WTC11 (cell line): ENCODE measurements around the gene VMAC. TPM values are rescaled to one million over a fixed set of nuclear protein-coding genes. Genes with fewer than 3 reads are reported as not detected.

Source experiments
- ATAC-seq: fragments of 200-7000 bp; cut with Tn5 transposase; 2 replicates; pipeline ENCODE4 v1.10.0; 2021; ENCODE audit warnings: mild to moderate bottlenecking, moderate library complexity
- CTCF ChIA-PET: fragments of 300-600 bp; sonication (Branson Sonifier 250); formaldehyde crosslinking; loops from one replicate; lab custom pipeline; 2021; ENCODE audit warnings: antibody characterized with exemption; lab: Charles Lee
- POLR2A ChIA-PET: fragments of 350-600 bp; sonication (Branson Sonifier 250); formaldehyde crosslinking; loops from one replicate; lab custom pipeline; 2021; ENCODE audit warnings: antibody characterized with exemption; lab: Charles Lee
- DNase-seq: peaks from one replicate; pipeline ENCODE4 v3.0.0; 2021; ENCODE audit warnings: low spot score
- H3K27ac Mint-ChIP-seq: 2 replicates; pipeline ENCODE4 v1.8.0; 2021; ENCODE audit warnings: mixed read lengths
- H3K27me3 Mint-ChIP-seq: 2 replicates; pipeline ENCODE4 v1.8.0; 2021; ENCODE audit warnings: low read depth, mild to moderate bottlenecking, moderate library complexity, mixed read lengths
- H3K36me3 Mint-ChIP-seq: 2 replicates; pipeline ENCODE4 v1.8.0; 2021; ENCODE audit warnings: mixed read lengths
- H3K4me1 Mint-ChIP-seq: 2 replicates; pipeline ENCODE4 v1.8.0; 2022; ENCODE audit warnings: mixed read lengths
- H3K4me3 Mint-ChIP-seq: 2 replicates; pipeline ENCODE4 v1.8.0; 2021; ENCODE audit warnings: mild to moderate bottlenecking, moderate library complexity, mixed read lengths
- H3K9me3 Mint-ChIP-seq: 2 replicates; pipeline ENCODE4 v1.8.0; 2021; ENCODE audit warnings: mixed read lengths
- CBFB ChIP-seq: sonication (generic); formaldehyde crosslinking; IDR thresholded peaks from 2 replicates; pipeline ENCODE4 v1.8.1; 2022; ENCODE audit warnings: mild to moderate bottlenecking, low read depth, missing genetic modification reagents
- EMX1 ChIP-seq: fragments of 250-450 bp; sonication (Bioruptor Pico); IDR thresholded peaks from 2 replicates; pipeline ENCODE4 v1.8.0; 2021; ENCODE audit warnings: mild to moderate bottlenecking
- KAT7 ChIP-seq: sonication (generic); formaldehyde crosslinking; IDR thresholded peaks from 2 replicates; pipeline ENCODE4 v1.8.1; 2023; ENCODE audit warnings: missing genetic modification reagents, mild to moderate bottlenecking, borderline replicate concordance
- MXD4 ChIP-seq: fragments of 250-450 bp; sonication (Bioruptor Pico); IDR thresholded peaks from 2 replicates; pipeline ENCODE4 v1.8.0; 2021; ENCODE audit warnings: mild to moderate bottlenecking, moderate library complexity, borderline replicate concordance
- NR3C1 ChIP-seq: sonication (generic); formaldehyde crosslinking; conservative IDR thresholded peaks from 2 replicates; pipeline ENCODE4 v1.8.1; 2023; ENCODE audit warnings: low read depth, mild to moderate bottlenecking, missing genetic modification reagents
- PREB ChIP-seq: sonication (generic); formaldehyde crosslinking; IDR thresholded peaks from 2 replicates; pipeline ENCODE4 v1.8.1; 2022; ENCODE audit warnings: mild to moderate bottlenecking, missing genetic modification reagents, moderate library complexity, borderline replicate concordance
- PRRX2 ChIP-seq: fragments of 250-450 bp; sonication (Bioruptor Pico); IDR thresholded peaks from 2 replicates; pipeline ENCODE4 v1.8.0; 2021; ENCODE audit warnings: mild to moderate bottlenecking
- SMAD3 ChIP-seq: sonication (generic); formaldehyde crosslinking; IDR thresholded peaks from 2 replicates; pipeline ENCODE4 v1.8.0; 2022; ENCODE audit warnings: missing genetic modification reagents, mild to moderate bottlenecking, borderline replicate concordance
- TP53 ChIP-seq: sonication (generic); formaldehyde crosslinking; IDR thresholded peaks from 2 replicates; pipeline ENCODE4 v1.8.1; 2023; ENCODE audit warnings: mild to moderate bottlenecking, missing genetic modification reagents
- USF1 ChIP-seq: sonication (generic); formaldehyde crosslinking; IDR thresholded peaks from 2 replicates; pipeline ENCODE4 v1.8.0; 2022; ENCODE audit warnings: mild to moderate bottlenecking, missing genetic modification reagents
- ZNF121 ChIP-seq: sonication (generic); formaldehyde crosslinking; IDR thresholded peaks from 2 replicates; pipeline ENCODE4 v1.8.0; 2023; ENCODE audit warnings: missing genetic modification reagents
- ZNF263 ChIP-seq: sonication (generic); formaldehyde crosslinking; IDR thresholded peaks from 2 replicates; pipeline ENCODE4 v1.8.1; 2022; ENCODE audit warnings: low read depth, mild to moderate bottlenecking, moderate library complexity, missing genetic modification reagents
- total RNA-seq: library from RNA; stranded (reverse); gene quantifications from 3 replicates; pipeline ENCODE4 v1.2.3, GENCODE V29; 2021
- TF ChIP-seq, protein P1 (sequence below): fragments of 250-450 bp; sonication (Bioruptor Pico); conservative IDR thresholded peaks from 2 replicates; pipeline ENCODE4 v1.9.0; 2021; ENCODE audit warnings: mild to moderate bottlenecking
- TF ChIP-seq, protein P2 (sequence below): sonication (generic); formaldehyde crosslinking; IDR thresholded peaks from 2 replicates; pipeline ENCODE4 v1.8.0; 2022; ENCODE audit warnings: missing genetic modification reagents
- TF ChIP-seq, protein P3 (sequence below): sonication (generic); formaldehyde crosslinking; IDR thresholded peaks from 2 replicates; pipeline ENCODE4 v1.8.1; 2022; ENCODE audit warnings: missing genetic modification reagents, borderline replicate concordance
- TF ChIP-seq, protein P4 (sequence below): sonication (generic); formaldehyde crosslinking; IDR thresholded peaks from 2 replicates; pipeline ENCODE4 v1.8.1; 2022; ENCODE audit warnings: low read depth, missing genetic modification reagents, borderline replicate concordance

Gene VMAC
- total RNA-seq, 1 experiment from 2014 or later = 2.5 TPM

DNA sequence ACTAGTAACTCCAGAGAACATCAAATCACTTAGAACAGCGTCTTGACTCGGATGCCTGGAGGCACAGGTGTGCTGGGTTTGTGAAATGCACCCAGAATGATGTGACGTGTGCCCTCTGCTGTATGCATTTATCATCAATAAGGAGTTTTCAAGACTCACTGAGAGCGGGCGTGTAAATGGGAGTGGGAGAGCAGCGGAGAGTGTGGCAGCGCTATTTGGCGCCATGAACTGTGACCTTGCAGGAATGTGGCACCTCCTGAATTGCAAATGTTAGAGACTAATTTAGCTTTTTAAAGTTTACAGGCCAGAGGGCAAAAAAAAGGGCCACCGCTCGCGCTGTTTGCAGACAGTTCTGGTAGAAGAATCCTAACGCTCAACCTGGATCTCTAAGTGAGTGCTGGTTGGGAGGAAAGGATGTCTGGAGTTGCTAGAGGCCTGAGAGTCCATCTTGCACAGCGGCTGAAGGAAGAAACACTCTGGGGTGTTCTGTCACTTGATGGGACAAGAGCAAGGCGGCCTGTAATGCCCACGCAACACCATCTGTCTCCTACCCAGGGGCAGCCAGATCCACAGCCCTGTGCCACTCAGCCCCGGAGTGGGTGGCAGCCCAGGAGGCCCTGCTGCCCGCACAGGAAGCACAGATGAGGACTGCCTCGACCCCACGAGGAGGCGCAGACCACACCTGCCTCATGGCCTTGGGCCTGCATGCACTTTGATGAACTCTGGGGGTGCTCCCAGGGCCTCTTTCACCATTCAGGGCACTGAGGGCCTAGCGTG lies 53.6 kb downstream of the VMAC start:
- no peak for TF ChIP-seq NR3C1 (CRISPR knock-in tag)
- no peak for TF ChIP-seq PRRX2 (CRISPR knock-in tag)
- no peak for TF ChIP-seq KAT7 (CRISPR knock-in tag)
- no peak for TF ChIP-seq ZNF121 (CRISPR knock-in tag)
- TF ChIP-seq, protein P1, sequence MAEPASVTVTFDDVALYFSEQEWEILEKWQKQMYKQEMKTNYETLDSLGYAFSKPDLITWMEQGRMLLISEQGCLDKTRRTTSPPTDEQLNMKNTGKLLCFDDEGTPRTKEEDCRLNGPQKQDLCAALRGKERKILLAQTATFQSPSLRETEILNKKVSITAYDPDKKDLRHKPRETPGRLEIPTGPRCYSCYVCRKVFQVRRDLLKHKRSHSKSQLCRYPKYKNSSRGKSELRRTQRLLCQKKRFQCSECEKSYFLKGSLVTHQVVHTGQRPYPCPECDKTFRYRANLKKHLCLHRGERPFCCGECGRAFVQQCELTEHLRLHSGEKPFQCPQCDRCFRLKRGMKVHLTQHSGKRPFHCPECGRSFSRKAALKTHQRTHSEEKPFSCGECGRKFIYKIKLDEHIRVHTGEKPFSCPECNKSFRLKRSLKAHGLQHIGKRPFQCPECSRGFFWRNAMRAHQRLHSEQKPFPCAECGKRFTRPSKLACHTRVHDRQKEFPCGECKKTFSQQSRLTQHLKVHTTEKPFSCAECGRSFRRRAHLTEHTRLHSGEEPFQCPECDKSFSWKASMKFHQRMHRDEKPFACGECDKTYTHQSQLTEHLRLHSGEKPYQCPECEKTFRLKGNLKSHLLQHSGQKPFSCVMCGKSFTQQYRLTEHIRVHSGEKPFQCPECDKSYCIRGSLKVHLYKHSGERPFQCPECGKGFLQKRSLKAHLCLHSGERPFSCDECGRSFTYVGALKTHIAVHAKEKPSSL (CRISPR knock-in tag) = no peak
- TF ChIP-seq ZNF263 (CRISPR knock-in tag) = no peak
- TF ChIP-seq USF1 (CRISPR knock-in tag) = no peak
- TF ChIP-seq EMX1 (CRISPR knock-in tag) = no peak
- TF ChIP-seq, protein P2, sequence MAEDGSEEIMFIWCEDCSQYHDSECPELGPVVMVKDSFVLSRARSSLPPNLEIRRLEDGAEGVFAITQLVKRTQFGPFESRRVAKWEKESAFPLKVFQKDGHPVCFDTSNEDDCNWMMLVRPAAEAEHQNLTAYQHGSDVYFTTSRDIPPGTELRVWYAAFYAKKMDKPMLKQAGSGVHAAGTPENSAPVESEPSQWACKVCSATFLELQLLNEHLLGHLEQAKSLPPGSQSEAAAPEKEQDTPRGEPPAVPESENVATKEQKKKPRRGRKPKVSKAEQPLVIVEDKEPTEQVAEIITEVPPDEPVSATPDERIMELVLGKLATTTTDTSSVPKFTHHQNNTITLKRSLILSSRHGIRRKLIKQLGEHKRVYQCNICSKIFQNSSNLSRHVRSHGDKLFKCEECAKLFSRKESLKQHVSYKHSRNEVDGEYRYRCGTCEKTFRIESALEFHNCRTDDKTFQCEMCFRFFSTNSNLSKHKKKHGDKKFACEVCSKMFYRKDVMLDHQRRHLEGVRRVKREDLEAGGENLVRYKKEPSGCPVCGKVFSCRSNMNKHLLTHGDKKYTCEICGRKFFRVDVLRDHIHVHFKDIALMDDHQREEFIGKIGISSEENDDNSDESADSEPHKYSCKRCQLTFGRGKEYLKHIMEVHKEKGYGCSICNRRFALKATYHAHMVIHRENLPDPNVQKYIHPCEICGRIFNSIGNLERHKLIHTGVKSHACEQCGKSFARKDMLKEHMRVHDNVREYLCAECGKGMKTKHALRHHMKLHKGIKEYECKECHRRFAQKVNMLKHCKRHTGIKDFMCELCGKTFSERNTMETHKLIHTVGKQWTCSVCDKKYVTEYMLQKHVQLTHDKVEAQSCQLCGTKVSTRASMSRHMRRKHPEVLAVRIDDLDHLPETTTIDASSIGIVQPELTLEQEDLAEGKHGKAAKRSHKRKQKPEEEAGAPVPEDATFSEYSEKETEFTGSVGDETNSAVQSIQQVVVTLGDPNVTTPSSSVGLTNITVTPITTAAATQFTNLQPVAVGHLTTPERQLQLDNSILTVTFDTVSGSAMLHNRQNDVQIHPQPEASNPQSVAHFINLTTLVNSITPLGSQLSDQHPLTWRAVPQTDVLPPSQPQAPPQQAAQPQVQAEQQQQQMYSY (CRISPR knock-in tag) = no peak
- TF ChIP-seq MXD4 (CRISPR knock-in tag) = no peak
- ATAC-seq (no peak), DNase-seq (no peak)
- H3K36me3 Mint-ChIP-seq = no peaks in the 10 kb centered on the region
- H3K9me3 Mint-ChIP-seq = no peaks in the 10 kb centered on the region
- CTCF ChIA-PET = interaction anchor here (1.3 to 5.2 kb wide), 3 partner anchors 10 to 154 kb away, joined by 3 to 41 read pairs (median 11); no protein-coding TSS in a partner anchor
- H3K4me1 Mint-ChIP-seq = peaks cover 84% of the 10 kb centered on the region
- no peaks in the 10 kb centered on the region for H3K27me3 Mint-ChIP-seq
- no peak overlapping the region for H3K4me3 Mint-ChIP-seq
- POLR2A ChIA-PET = no interaction called here
- H3K27ac Mint-ChIP-seq = peak overlapping the region; percentile 87

- CTCF ChIA-PET = interaction anchor here (1.0 to 5.2 kb wide), 3 partner anchors 9 to 155 kb away, joined by 3 to 41 read pairs (median 11); no protein-coding TSS in a partner anchor
- Mint-ChIP-seq H3K4me1 (peaks cover 82% of the 10 kb centered on the region), H3K27me3 (no peaks in the 10 kb centered on the region)
- DNase-seq = no peak
- TF ChIP-seq CBFB (no peak), TP53 (CRISPR knock-in tag) (no peak), SMAD3 (CRISPR knock-in tag) (no peak), PREB (CRISPR knock-in tag) (no peak)
- TF ChIP-seq, protein P3, sequence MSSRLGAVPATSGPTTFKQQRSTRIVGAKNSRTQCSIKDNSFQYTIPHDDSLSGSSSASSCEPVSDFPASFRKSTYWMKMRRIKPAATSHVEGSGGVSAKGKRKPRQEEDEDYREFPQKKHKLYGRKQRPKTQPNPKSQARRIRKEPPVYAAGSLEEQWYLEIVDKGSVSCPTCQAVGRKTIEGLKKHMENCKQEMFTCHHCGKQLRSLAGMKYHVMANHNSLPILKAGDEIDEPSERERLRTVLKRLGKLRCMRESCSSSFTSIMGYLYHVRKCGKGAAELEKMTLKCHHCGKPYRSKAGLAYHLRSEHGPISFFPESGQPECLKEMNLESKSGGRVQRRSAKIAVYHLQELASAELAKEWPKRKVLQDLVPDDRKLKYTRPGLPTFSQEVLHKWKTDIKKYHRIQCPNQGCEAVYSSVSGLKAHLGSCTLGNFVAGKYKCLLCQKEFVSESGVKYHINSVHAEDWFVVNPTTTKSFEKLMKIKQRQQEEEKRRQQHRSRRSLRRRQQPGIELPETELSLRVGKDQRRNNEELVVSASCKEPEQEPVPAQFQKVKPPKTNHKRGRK (CRISPR knock-in tag) = no peak
- TF ChIP-seq, protein P4, sequence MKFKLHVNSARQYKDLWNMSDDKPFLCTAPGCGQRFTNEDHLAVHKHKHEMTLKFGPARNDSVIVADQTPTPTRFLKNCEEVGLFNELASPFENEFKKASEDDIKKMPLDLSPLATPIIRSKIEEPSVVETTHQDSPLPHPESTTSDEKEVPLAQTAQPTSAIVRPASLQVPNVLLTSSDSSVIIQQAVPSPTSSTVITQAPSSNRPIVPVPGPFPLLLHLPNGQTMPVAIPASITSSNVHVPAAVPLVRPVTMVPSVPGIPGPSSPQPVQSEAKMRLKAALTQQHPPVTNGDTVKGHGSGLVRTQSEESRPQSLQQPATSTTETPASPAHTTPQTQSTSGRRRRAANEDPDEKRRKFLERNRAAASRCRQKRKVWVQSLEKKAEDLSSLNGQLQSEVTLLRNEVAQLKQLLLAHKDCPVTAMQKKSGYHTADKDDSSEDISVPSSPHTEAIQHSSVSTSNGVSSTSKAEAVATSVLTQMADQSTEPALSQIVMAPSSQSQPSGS = no peak
- TF ChIP-seq, all 79 proteins: peak for 0
- no peaks in the 10 kb centered on the region for H3K36me3 Mint-ChIP-seq
- POLR2A ChIA-PET = no interaction called here
- no peak for ATAC-seq
- no peak overlapping the region for H3K4me3 Mint-ChIP-seq
- no peaks in the 10 kb centered on the region for H3K9me3 Mint-ChIP-seq
- H3K27ac Mint-ChIP-seq = peak overlapping the region; percentile 57; the same call in 1 of the 2 replicates
These were observed 54.1 kb downstream of the VMAC start for GRCh38 chr19:5958851-5959122.
